ENCODE measurements around the gene NR5A1. TPM values are rescaled to one million over a fixed set of nuclear protein-coding genes. Genes with fewer than 3 reads are reported as not detected.

The NR5A1 gene
- polyA plus RNA-seq, 3 donors = not detected

DNA sequence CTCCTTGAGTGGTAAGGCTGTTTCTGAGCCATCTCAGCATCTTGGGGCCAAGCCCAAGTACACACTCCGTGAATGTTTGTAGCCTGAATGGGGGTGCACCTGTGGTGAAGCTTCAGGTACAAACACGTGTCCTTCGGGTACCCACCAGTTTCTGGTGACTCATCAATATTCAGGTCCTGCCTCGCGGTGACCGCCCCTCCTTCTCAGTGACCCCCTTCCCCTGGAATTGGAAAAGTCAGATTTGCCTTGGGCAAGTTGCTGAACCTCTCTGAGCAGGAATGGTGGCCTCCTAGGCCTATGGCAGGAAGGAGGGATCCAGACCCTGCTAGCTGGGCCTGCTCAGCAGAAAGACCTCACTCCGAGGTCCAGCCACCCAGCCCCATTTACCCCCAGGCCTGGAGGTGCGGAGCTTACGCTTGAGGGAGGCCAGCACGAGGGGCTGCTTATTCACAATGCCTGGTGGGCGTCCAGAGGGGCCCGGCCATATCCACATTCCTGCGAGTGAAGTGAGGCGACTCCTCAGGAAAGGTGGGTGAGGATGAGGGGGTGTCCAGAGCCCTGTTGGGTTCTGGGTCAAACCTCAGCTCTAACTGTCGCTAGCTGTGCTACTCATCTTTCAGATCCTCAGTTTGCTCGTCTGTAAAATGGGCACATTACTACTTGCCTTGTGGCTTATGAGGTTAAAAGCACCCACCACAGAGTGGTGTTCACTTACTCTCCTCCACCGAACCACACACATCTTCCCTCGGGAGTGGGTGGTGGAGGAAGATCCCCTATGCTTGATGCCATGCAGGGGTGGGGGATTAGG, 49.9 kb downstream of the NR5A1 start:
- intact Hi-C loops (cut with micrococcal nuclease) = no loop called here
- H3K36me3 Mint-ChIP-seq = no peaks in the 10 kb centered on the region
- peaks cover 0 to 6% of the 10 kb centered on the region in 2 donors for H3K27me3 ChIP-seq (ENCODE audit: control insufficient read depth in 2 of 2, insufficient read depth in 2 of 2, low read length in 2 of 2)
- H3K4me3 Mint-ChIP-seq = no peak overlapping the region
- no peaks in the 10 kb centered on the region for H3K4me1 Mint-ChIP-seq
- DNase-seq = no peak
- no peak overlapping the region for H2AFZ ChIP-seq (ENCODE audit: insufficient read depth, low read depth, low read length, poor library complexity, severe bottlenecking)
- no peaks in the 10 kb centered on the region for H3K9me3 ChIP-seq (replicated peaks in 1 of 2; ENCODE audit: control insufficient read depth in 1 of 2, insufficient read depth in 1 of 2, low read length in 2 of 2)
- no peak overlapping the region for H3K27ac ChIP-seq (ENCODE audit: low read depth in 1 of 2, low read length in 2 of 2)
- no peak overlapping the region for H3K4me3 ChIP-seq (replicated peaks in 1 of 3; ENCODE audit: low read depth in 2 of 3, low read length in 3 of 3)
- H3K4me2 ChIP-seq (replicated peaks; ENCODE audit: extremely low read depth, low read length, poor library complexity, severe bottlenecking) = no peak overlapping the region
- H3K9ac ChIP-seq (ENCODE audit: insufficient read depth, low read length, poor library complexity, severe bottlenecking) = no peak overlapping the region
- H3K27me3 Mint-ChIP-seq (ENCODE audit: low read depth in 3 of 3) = peaks cover 11 to 34% (median 25%) of the 10 kb centered on the region in 3 donors
- H4K20me1 ChIP-seq (ENCODE audit: insufficient read depth, low read length) = no peaks in the 10 kb centered on the region
- TF ChIP-seq CTCF (IDR thresholded peaks at IDR 0.05) = no peak
- peaks cover 0 to 3% (median 0%) of the 10 kb centered on the region in 7 donors for H3K9me3 Mint-ChIP-seq
- H3K79me2 ChIP-seq (ENCODE audit: insufficient read depth, low read length) = no peaks in the 10 kb centered on the region
- 92% methylated on average over 13 of the region's 18 CpGs for WGBS (ENCODE audit: insufficient coverage)
- no peaks in the 10 kb centered on the region for H3K36me3 ChIP-seq (replicated peaks in 1 of 2; ENCODE audit: control insufficient read depth in 1 of 2, insufficient read depth in 2 of 2, low read length in 2 of 2)
- peaks cover 0 to 7% of the 10 kb centered on the region in 2 donors for H3K4me1 ChIP-seq (ENCODE audit: control insufficient read depth in 1 of 2, insufficient read depth in 2 of 2, low read length in 2 of 2)
- H3K27ac Mint-ChIP-seq = no peak overlapping the region

DNA sequence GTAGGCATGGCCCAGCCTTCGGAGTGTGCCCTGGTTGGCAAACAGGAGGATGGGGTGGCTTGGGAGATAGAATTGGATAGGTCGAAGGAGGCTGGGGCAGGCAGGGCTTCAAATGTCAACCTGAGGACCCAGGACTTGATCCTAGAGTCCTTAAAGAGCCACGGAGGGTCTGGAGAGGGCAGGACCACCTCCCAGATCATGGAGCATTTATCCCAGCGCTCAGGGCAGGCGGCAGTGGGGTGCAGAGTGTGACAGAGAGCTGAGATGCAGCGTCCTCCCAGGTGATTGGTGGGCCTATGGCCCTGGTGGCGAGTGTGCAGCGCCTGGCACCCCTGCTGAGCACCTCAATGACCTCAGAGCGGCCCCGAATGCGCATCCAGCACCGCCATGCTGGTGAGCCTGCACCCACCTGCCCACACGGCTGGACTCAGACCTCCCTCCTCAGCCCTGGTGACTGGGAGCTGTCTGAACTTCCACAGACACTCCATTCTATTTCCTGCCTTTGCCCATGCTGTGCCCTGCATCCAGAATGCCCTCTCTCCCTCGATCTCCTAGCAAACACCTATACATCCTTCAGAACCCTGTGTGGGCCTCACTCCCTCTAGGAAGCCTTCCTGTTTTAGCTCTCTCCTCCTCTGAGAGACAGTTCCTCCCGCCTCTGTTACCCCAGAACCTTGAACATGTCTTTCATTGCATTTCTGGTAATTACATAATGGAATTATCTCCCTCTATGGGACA, 50.7 kb downstream of the NR5A1 start:
- 94% methylated on average over 14 of the region's 15 CpGs for WGBS (ENCODE audit: insufficient coverage)
- H3K79me2 ChIP-seq (ENCODE audit: insufficient read depth, low read length) = no peaks in the 10 kb centered on the region
- intact Hi-C loops (cut with micrococcal nuclease) = no loop called here
- Mint-ChIP-seq H3K9me3 (peaks cover 0 to 3% (median 0%) of the 10 kb centered on the region in 7 donors), H3K27ac (no peak overlapping the region), H3K4me3 (no peak overlapping the region), H3K27me3 (ENCODE audit: low read depth in 3 of 3) (peaks cover 18 to 37% (median 30%) of the 10 kb centered on the region in 3 donors), H3K36me3 (no peaks in the 10 kb centered on the region), H3K4me1 (no peaks in the 10 kb centered on the region)
- H3K9me3 ChIP-seq (replicated peaks in 1 of 2; ENCODE audit: control insufficient read depth in 1 of 2, insufficient read depth in 1 of 2, low read length in 2 of 2) = no peaks in the 10 kb centered on the region
- no peak overlapping the region for H3K4me2 ChIP-seq (replicated peaks; ENCODE audit: extremely low read depth, low read length, poor library complexity, severe bottlenecking)
- H3K36me3 ChIP-seq (replicated peaks in 1 of 2; ENCODE audit: control insufficient read depth in 1 of 2, insufficient read depth in 2 of 2, low read length in 2 of 2) = no peaks in the 10 kb centered on the region
- H4K20me1 ChIP-seq (ENCODE audit: insufficient read depth, low read length) = no peaks in the 10 kb centered on the region
- no peak overlapping the region for H3K27ac ChIP-seq (ENCODE audit: low read depth in 1 of 2, low read length in 2 of 2)
- peaks cover 0 to 7% of the 10 kb centered on the region in 2 donors for H3K4me1 ChIP-seq (ENCODE audit: control insufficient read depth in 1 of 2, insufficient read depth in 2 of 2, low read length in 2 of 2)
- no peak overlapping the region for H3K4me3 ChIP-seq (replicated peaks in 1 of 3; ENCODE audit: low read depth in 2 of 3, low read length in 3 of 3)
- no peak overlapping the region for H2AFZ ChIP-seq (ENCODE audit: insufficient read depth, low read depth, low read length, poor library complexity, severe bottlenecking)
- H3K9ac ChIP-seq (ENCODE audit: insufficient read depth, low read length, poor library complexity, severe bottlenecking) = no peak overlapping the region
- H3K27me3 ChIP-seq (ENCODE audit: control insufficient read depth in 2 of 2, insufficient read depth in 2 of 2, low read length in 2 of 2) = peaks cover 5 to 14% of the 10 kb centered on the region in 2 donors
- TF ChIP-seq CTCF (IDR thresholded peaks at IDR 0.05) = no peak
- no peak for DNase-seq
